GM18867 (cell line): Measurements from ENCODE around the gene WDR59.

ENCODE experiments used
- ATAC-seq: cut with Tn5 transposase; IDR thresholded peaks from one replicate; pipeline ENCODE4 v1.9.1; 2021; ENCODE audit warnings: mild to moderate bottlenecking, moderate library complexity; ENCODE audit not compliant: unreplicated experiment

WDR59 gene

DNA sequence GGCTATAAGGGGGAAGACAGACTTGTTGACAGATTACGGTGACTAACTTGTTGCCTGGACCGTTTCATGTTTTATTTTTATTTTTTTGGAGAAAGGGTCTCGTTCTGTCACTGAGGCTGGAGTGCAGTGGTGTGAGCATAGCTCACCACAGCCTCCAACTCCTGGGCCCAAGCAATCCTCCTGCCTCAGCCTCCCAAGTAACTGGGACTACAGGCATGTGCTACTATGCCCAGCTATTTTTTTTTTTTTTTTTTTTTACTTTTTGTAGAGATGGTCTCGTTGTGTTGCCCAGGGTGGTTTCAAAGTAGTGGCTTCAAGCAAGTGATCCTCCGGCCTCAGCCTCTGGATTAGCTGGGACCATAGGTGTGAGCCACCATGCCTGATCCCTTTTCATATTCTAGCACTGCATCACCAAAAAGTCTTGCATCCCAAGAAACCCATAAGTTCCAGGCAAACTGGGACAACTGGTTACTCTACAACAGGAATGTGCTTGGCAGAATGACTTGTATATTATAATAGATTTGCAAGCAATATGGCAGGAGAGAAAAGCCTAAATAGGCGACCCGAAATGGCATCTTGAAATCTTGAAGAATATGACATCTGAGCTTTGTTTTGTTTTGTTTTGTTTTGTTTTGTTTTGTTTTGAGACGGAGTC lies 2.2 kb upstream of the WDR59 start:
- no peak for ATAC-seq

DNA sequence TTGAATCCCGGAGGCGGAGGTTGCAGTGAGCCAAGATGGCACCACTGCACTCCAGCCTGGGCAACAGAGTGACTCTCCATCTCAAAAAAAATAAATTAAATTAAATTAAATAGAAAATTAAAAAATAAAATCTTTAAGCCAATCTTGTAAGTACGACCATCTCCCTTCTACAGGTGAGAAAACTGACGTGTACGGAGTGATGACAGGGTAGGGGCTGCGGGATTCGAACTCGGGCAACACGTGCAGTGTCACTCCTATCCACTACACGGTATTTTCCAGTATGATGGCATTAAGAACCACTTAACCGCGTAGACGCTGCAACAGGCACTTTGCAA lies 762 bp downstream of the WDR59 start:
- ATAC-seq: no peak

DNA sequence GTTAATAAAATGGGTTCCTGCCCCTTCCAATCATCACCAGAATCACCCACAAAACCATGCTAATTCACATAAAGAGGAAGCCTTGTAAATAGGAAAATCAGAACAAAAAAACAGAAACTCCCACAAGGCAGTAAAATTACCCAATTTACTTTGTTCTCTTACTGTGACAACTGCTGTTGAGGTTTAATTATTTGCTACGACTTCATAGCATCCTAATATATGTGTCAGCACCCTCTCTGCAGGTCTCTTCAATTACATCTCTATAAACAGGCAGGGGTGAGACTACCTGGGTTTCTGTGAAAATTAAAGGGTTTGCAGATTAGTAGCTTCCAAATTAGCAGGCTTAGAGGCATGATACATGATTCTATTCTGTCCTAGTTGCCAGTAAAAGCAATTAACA lies 2.7 kb downstream of the WDR59 start:
- no peak for ATAC-seq

DNA sequence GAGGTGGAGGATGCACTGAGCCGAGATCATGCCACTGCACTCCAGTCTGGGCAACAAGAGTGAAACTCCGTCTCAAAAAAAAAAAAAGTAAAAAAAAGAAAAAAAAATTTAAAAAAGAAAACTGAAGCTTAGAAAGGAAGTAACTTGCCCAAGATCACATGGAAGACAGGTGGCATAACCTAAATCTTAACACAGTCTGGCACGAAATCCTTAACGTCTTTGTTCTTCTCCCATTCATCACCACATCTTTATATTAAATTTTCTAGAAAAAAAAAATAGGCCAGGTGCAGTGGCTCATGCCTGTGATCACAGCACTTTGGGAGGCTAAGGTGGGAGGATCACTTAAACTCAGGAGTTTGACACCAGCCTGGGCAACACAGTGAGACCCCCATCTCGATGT lies 9.3 kb downstream of the WDR59 start:
- no peak for ATAC-seq

DNA sequence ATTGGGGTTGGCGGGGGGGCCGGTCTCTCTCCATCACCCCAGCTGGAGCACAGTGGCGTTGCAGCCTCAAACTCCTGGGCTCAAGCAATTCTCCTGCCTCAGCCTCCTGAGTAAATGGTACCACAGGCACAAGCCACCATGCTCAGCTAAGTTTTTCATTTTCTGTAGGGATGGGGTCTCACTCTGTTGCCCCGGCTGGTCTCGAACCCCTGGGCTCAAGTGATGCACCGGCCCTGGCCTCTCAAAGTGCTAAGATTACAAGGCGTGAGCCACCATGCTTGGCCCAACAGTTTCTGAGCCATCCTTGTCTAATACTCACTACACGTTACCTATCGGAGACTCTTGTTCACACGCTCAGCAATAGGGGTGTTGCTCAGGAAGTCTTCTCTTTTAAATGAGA lies 11.6 kb downstream of the WDR59 start:
- ATAC-seq: no peak

DNA sequence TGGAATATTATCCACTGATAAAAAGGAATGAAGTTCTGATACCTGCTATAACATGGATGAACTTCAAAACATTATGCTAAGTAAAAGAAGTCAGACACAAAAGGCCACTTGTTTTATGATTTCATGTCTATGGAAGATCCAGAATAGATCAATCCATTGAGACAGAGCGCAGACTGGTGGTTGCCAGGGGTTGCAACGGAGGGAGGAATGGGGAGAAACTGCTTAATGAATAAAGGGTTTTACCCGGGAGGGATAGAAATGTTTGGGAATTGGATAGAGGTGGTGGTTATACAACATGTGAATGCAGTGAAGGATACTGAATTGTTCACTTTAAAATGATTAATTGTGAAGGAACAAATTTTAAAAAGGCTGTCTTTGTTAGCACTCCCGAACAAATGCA lies 30.2 kb downstream of the WDR59 start:
- ATAC-seq: no peak

DNA sequence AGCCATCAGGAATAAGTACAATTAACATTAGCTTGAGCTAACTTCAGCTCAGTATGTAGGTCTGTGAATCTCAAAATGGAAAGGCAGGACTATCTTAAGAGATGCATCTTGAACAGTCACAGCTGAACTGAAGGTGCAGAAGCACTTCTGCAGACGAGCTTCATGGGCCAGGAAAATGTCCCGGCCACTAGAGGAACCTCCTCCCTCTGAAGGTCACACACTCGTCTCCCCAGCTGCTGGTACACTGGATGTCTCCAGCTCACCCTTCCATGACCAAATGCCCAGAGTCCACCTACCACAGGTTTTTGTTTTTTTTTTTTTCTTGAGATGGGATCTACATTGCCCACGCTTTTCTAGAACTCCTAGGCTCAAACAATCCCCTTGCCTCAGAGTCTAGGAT lies 33.2 kb downstream of the WDR59 start:
- ATAC-seq: no peak

DNA sequence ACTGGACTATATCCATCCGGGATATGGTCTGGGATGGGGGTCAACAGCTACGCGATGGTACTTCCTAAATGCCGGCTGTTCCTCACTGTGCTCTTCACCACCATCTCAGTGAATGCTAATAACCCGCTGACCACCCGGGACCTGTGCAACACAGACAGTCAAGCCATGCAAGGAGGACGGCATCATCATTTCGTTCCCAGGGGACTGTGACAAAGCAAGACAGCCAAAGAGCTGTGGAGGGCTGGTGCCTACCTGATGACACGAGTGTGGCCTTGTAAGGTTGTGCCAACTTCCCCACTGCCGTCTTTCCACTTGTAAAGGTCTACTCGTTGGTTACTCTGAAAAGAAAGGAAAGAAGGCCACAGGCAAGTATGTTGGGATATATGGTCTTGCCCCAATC lies 33.7 kb downstream of the WDR59 start:
- ATAC-seq: no peak

DNA sequence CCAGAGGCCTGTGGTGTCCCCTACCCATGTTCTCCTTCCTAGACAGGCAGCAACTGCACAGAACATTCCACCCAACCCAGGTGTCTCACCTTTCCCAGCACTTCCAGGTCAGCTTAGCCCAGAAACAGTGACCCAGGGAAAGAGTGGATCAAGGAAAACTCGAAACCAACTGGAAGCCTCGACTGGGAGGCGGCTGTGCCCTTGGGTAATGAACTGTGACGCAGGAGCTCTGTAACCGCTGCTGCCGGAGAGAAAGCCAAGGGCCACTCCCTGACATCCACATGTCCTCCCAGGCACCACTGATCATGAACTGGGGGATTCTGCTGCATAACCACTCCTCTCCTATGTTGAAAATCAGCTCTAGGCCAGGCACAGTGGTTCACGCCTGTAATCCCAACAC lies 34.4 kb downstream of the WDR59 start:
- ATAC-seq: no peak

DNA sequence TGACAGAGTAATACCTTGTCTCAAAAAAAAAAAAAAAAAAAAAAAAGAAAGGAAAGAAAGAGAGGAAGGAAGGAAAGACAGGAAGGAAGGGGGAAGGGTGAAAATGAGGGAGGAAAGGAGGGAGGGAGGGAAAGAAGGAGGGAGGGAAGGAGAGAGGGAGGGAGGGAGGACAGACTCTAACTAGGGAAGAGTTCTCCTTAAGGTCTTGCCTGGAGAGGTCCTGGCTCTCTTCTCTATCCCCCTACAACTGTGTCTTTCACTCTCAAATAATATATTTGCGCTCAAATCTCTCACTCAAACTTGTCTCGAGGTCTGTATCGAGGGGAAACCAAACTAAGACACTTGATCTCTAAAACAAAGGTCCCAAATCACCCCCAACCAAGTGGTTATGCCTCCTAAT lies 35.6 kb downstream of the WDR59 start:
- ATAC-seq: no peak

DNA sequence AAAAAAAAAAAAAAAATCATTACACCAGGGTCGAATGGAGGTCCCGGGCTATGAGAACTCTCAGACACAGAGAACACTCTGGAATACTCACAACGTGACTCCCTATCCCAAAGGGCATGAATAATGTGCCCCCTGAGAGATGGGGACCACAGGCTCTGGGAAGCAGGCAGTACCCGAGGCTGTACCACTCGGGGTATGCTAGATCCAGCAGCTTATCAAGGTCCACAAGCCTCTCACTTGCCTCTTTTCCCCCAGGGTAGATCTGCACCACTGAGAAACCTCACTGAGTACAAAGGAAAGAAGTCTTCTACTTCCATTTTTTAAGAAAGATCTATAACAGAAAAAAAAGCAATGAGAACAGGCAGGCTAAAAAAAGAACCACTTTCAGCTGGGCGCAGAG lies 40.5 kb downstream of the WDR59 start:
- ATAC-seq: no peak

DNA sequence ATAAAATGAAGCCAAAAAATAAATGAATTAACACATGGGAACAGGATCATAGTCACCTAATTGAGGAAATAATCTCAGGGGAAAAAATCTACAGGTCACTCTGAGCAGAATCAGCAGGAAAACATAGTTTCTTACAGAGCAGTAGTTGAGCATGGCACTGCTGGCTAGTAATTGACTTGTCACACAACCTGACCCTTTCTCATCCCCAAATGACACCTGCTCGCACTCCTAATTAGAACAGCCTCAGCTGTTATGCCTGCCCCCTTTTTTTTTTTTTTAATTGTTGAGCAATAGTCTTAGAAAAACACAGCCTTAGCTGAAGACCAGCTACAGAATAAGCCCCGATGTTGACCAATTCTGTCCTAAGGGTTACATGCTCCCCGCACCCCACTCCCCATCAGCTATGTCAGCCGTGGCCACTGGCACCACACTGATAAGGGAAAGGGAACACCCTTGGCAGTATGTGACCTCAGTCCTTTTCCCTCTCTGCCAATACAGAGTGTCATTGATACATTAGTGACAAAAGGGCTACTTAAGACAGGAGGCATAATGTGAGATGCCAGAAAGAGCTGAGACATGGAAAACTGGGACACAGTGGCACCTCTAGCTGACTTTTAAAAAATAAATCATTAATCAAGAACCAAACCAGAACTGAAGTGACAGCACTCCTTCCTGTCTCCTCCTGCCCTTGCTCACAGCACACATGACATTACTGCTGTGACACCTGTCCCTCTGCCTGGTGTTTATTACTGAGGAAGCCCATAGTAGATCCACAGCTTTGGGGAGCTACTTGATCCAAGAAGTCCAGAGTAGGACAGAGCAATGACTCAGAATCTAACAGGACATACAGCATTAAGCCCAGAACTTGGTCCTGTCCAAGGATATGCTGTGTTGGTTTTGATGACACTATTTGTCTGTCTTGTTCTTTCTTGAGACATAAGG lies 41.7 kb downstream of the WDR59 start:
- ATAC-seq: no peak

DNA sequence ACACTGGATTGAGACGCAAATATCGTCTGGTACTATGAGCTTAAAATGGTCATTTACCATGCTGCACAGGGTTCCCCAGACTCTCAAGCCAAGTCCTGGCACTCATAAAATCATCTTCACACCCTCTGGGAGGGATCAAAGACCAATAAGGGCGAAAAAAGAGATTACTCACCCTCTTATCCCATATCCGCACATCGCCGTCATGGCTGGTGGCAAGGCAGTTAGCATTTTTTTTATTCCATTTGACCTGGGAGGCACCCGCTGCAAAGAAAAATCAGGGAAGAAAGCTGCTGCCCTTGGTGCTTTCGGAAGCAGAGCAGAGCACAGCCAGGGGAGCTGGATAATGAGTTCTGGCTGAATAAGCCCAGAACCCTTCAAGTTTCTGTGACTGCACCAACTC lies 42.4 kb downstream of the WDR59 start:
- no peak for ATAC-seq

DNA sequence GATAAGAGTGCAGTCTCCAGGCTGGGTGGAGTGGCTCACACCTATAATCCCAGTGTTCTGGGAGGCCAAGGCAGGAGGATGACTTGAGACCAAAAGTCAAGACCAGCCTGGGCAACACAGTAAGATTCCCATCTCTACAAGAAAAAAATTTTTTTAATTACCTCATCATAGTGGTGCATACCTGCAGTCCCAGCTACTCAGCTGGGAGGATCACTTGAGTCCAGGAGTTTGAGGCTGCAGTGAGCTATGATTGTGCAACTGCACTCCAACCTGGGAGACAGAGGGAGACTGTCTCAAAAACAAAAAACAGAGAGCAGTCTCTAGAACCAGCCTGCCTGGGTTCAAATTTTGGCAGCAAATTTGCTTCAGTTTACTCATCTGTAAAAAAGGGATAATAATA lies 45.2 kb downstream of the WDR59 start:
- ATAC-seq: no peak

DNA sequence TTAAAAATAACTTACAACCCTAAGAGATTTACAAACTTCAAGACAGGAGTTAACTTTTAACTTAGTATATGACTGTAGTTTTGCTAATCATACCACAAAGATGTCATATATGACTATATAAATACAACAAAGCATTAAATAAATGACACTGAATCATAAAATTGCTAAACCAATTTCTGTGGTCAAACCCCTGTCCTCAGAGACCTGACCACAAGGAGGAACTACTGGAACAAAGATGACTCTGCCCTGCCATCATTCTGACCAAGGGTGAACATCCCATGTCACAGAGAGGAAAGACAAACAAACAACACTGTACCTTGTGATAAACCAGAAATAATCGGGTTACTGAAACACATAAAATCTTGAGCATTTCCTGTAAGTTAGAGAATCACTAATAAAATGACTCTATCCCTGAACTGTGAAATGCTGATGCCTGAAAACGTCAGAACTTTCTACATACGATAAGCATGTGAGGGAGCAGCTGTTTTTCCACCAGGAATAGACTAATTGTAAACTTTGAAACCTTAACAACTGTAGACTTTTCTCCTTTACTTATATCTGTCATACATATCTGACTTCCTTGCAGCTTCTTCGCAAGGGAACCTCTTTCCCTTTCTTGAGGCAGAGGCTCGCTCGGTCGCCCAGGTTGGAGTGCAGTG lies 47.9 kb downstream of the WDR59 start:
- ATAC-seq: peak; percentile 86

DNA sequence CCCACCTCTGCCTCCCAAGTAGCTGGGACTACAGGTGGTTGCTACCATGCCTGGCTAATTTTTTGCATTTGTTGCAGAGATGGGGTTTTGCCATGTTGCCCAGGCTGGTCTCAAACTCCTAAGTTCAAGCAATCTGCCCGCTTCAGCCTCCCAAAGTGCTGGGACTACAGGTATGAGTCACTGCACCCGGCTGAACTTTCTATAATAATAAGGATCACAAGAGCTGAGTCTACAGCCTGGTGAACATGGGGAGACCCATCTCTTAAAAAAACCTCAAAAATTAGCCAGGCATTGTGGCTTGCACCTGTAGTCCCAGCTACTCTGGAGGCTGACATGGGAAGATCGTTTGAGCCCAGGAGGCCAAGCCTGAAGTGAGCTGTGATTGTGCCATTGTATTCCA lies 53.5 kb downstream of the WDR59 start:
- no peak for ATAC-seq

DNA sequence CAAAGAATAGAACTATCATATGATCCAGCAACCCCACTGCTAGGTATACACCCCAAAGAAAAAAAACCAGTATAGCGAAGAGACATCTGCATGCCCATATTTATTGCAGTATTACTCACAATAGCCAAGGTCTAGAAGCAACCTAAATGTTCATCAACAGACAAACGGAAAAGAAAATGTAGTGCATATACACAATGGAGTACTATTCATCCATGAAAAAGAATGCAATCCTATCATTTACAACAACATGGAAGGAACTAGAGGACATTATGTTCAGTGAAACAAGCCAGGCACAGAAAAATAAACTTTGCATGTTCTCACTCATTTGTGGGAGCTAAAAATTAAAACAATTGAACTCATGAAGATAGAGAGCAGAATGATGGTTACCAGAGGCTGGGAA lies 55.3 kb downstream of the WDR59 start:
- ATAC-seq: no peak

DNA sequence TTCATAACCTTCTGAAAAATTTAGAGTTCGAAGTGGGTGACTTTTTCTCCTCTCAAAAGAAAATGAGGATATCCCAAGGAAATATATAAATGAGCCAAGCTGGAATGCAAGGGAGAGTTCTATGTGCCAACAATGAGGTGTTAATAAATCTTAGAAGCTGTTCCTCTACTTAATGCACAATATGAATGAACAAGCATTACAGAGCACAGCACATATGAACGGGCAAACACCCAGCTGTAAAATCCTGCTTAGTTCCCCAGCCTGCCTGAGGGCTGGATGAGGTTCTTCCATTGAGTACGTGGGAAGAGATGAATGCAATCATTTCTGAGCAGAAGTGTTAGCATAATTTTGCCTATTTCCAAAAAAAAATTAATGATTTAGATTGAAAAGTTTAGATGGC lies 58.1 kb downstream of the WDR59 start:
- no peak for ATAC-seq

DNA sequence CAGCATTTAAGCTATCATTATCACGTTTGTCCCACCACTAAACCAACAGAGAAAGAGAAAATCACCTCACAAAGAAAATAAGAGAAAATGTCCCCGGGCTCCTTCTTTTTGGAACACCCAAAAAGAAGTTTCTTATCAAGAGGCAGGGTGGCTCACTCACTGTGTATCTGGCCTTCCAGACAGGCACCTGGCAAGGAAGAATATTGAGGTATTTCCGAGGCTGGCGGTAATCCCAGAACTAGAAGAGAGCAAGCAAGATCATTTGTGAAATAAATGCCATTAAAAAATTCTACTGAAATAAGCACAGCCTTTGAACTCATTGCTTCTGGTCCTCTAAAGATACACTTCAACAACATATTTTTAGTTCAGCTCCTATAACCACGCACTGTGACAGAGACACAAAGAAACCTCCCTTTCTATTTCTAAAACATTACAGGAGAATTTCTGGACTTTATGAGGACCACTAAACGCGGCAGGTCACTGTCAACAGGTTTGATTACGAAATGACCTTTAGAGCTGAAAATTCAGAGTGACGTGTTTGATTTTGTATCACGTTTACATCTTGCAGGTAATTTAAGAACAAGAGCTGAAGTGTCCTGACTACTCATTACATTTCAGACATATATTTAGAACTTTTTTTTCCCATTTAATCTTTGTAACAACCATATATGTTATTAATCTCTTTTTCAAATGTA lies 61.0 kb downstream of the WDR59 start:
- ATAC-seq: no peak

DNA sequence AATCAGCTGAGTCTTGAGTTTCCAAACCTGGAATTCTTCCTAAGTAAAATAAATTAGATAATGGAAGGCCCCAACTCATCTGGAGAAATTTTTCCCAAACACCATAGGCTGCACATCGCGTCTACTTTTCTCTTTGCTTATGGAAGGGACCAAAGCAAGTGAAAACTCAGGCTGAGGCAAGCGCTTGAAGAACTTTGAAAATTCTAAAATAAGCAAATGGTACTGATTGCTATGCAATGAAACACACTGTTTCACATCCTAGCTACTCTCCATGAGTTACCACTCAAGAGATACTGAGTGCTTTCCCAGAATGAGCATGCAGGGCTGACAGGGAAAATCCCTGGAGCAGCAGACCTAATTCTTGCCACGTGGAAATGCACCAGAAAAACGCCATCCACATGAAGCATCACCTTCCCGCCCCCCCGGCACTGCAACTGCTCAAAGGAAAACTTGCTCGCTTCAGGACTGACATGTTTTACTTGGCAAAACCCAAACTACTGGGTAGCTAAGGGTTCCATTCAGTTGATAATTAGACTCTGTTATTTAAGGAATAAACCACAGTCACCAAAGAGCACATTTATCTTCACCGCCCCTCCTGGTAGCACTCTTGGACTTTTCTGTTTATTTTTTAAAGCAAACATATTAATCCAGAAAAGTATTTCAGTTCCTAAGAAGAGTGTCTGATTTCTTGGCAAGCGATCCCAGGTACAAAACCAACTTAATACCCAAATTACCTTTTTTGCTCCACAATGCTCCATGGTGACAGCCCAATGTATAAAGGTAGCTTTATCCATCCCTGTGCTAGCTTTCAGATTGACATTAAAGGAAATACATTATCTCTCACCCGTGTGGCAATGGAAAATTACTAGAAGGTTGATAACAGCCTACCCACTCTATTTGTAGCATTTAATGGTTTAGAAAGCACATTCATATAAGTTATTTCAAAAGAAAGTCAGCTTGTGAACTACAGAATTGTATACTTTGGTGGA lies 62.5 kb downstream of the WDR59 start:
- no peak for ATAC-seq
